IPS DF 4.7 (cell line): ENCODE measurements around the gene SHANK1.

Experiments
- DNase-seq: peaks from one replicate; pipeline ENCODE4 v3.0.0-alpha.2; 2013; ENCODE audit warnings: low spot score; ENCODE audit errors: extremely low read depth

Gene SHANK1

DNA sequence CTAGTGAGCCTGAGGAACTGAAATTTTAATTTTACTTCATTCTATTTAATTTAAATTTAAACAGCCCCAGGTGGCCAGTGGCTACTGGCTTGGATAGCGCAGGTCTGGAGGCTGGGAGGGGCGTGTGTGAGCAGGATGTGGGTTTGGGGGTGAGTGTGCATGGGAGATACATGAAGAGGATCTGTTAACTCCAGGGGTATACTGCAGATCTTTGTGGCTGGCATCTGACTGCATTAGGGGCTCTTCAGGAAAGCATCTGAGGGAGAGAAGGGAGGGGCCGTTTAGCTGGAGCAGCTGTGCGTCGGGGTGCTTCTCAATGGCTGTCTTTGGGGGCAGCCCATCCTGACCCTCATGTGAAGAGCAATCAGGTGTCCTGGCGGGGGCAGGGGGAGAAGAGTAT is 6.8 kb downstream of the SHANK1 start:
- no peak for DNase-seq

DNA sequence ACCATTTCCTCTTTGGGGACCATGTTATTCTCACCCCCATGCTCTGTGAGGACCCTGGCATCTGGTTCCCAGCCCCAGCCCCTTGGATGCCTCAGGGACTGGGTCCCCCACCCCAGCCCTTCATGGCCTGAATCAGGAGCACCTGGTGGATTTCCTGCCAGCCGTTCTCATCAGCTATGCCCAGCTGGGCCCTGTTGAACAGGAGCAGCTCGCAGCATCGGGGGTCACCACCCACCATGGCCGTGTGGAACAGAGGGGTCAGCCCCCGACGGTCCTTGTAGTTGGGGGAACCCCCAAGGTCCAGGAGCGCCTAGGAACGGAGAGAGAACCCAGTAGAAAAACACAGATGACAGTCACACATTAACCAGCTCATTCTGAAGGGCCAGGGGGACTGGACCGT is 7.8 kb downstream of the SHANK1 start:
- DNase-seq = no peak

DNA sequence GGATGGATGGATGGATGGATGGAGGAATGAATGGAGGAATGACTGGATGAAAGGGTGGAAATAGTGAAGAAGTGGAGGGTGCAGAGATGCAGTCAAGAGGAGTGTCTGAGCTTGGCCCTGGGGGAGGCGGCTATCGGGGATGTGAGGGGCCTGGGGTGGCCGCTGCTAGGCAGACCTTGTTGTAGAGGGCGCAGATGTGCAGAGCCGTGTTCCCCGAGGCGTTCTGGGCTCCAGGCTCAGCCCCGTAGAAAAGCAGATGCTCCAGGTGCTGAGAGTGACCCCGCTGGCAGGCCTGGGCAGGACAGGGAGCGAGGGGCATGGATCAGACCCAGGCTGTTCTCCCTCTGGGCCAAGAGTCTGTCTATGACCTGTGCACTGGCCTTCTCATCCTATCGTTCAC is 8.4 kb downstream of the SHANK1 start:
- no peak for DNase-seq

DNA sequence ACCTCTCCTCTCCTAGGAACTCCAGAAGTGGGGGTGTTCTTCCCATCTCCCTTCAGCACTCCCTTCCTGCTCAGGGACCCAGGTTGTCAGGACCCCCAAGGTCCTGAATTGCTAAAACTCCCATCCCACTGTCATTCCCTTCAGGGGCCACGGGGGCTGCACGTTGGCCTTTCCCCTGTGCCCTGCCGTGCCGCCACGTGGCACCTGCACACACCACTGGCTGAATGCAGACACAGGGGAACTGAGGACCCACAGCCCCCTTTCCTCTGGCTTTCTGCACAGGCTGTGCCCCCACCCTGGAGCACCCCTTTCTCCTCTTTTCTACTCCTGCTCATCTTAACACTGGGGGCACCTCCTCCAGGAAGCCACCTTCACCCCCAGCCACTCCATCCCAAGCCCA is 9.0 kb downstream of the SHANK1 start:
- DNase-seq = no peak

DNA sequence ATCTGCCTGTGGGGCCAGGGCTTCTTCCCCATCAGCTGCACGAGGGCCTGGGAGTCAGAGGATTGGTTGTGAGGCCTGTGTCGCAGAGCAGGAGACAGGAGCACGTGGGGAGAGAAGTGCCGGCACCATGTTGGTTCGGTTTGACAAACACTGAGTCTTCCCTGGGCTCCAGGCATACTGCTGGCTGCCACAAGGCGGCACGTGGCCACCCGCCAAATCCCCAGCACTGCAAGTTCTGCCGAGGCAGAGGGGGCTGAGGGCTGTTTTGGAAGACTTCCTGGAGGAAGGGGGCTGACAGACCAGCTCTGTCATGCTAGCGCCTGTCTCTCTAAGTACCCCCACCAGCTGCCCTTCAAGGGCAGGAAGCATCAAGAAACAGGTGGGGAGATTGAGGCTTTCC is 9.5 kb downstream of the SHANK1 start:
- no peak for DNase-seq

DNA sequence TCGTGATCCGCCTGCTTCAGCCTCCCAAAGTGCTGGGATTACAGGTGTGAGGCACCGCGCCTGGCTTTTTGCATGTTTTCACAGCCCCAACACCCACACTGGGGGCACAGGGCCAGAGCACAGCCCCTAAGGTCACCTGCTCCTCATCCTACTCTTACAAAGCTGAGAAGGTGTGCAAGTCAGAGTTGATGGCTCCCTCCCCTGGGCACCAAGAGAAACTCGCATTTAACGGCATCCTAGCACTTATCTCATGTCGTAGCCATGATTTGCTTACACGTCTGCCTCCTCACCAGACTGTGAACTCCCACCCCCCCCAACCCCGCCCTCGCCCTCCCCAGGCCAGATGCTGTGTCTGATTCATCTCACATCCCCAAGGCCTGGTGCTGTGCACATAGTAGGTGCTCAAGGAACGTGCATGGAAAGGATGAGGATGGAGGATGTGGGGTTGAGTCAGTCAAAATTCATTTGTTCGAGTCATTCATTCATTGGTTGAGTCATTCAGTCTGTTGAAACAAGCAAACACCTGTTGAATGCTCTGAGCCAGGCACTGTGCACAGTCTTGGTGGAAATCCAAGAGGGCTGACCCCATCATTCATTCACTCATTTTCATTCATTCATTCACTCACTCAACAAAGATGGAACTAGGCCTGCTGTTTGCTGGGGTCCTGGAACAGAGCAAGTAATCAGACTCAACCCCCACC is 11.3 kb downstream of the SHANK1 start:
- no peak for DNase-seq

DNA sequence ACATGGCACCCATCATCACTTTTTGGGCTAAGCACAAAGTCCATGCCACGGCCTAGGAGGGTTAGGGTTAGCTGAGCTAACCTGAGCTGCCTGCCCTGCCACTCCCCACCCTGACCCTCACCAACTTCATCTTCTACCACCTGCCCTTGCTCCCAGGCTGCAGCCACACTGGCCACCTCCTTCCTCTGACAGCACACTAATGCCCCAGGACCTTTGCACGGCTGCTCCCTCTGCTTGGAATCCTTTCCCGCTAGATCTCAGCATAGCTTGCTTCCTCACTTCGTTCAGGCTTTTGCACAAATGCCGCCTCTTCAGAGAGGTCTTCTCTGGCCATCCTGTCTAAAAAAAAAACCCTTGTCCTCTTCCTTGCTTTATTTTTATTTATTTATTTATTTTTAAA is 13.2 kb downstream of the SHANK1 start:
- DNase-seq = no peak

DNA sequence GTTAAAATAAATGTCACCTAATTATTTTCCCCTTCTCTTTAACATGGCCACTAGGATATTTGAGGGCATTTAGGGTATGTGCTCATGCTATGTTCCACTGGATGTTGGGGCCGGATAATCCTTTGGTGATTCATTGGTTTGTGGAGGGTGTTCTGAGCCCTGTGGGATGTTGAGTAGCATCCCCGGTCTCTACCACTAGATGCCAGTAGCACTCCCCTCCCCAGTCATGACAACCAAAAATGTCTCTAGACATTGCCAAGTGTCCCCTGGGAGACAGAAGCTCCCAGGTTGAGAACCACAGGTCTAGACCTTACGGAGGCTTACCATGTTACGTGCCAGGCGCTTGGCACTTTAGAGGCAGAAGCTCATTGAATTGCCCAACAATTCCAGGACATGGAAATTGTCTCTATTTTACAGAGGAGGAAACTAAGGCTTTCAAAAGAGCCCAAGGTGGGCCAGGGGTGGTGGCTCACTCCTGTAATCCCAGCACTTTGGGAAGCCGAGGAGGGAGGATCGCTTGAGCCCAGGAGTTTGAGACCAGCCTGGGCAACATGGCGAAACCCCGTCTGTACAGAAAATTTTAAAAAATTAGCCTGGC is 14.1 kb downstream of the SHANK1 start:
- DNase-seq = no peak

DNA sequence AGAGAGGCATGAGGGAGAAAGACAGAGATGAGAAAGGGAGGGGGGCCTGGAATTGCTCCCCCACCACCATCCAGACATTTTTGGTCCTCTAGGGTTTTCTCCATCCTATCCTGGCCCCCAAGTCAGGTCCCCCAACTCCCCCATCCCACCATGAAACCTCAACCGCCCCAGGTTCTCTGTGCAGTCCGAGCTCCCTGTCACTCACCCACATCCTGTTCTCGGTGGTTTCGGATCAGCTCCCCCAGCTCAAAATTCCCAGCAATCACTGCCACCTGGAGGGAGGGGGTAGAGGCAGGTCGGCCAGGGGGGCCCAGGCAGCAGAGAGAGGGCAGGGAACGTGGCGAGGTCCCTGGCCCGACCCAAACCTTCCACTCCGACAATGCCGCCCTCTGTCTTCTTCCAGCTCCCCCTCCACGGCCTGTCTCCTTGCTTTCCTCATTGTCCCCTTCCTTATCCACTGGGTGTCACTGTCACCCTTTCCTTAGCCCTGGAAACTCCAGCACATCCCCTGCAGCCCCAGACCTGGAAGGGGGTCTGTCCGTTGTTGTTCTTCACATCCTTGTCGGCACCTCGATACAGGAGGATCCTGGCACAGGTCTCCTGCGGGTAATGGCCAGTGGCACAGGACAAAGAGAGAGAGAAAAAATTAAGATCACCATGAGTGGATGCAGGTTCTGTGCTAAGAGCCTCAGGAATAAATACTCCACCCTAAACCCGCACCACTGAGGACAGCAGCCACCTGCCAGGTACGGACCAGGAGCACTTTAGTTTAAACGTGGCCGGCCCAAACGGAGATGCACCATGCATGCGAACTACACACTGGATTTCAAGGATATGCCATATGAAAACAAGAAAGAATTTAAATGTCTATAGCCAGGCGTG is 15.4 kb downstream of the SHANK1 start:
- no peak for DNase-seq

DNA sequence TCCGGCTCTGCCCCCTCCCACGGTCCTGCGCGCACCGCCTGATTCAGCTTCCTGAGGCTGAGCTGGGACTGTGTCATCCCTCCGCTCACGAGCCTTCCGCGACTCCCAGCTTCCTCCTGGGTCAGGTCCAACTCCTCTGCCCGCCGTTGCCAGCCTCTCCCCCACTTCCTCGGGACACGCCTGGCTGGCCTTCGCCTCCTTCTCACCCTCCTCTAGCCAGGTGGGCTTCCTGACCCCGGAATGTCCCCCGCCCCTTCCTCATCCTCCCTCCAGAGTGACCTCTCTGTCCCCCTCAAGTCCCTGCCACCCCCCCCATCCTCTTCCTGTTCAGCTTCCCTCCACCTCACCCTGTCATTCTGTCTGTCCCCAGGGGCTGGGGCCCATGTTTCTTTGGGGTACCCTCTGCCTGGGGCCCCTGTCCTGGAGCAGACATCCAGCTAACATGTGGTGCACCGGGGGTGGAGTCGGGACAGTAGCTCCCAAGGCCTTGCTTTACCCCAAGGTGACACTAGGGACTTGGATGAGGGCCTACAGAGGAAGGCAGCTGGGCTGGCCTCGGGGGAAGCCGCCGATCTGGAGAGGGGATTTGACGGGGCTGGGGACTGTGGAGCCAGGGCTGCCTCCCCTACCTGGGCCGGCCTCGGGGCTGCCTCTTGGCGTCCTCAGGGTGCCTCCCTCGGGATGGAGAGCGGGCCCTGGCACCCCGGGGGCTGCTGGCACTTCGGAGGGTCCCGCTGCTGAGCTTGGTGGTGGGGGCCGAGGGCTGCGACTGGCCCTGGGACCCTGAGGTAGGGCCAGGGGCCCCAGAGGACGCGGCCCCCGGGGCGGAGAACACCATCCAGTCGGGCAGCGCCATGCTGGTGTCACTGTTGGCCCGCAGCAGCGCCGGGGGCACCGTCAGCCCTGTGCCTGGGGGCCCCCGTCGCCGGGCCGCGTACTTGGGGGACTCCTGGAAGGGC is 16.5 kb downstream of the SHANK1 start:
- no peak for DNase-seq

DNA sequence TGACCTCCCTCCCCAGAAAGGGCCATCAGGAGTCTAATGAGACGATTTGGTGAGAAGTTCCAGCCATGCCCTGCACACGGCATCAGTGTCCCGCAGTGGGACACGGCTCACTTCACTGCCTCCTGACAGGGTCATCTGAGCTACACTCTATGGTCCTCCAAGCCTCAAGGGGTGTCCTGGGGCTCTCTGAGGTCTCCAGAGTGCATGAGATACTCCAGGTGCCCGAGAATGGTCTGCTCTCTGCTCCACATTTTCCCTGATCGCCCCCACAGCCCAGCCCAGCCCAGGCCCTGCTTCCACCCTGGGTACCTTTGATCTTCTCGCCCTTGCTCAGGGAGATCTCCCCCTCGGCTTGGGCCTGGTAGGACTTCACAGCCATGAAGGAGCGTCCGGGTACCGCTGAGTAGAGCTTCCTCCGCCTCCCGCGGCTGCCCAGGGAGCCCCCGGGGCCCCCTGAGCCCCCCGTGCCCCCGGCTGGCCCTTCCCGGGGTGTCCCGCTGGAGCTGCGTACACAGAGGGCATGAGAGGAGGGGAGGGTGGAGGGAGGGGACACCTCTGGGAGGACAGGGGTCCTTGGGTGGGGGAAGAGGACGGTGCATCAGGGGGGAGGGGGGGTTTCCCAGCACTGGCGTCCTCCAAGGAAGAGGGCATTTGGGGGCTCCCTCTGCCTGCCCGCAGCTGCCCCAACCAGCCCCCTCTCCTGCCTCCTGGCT is 17.3 kb downstream of the SHANK1 start:
- no peak for DNase-seq

DNA sequence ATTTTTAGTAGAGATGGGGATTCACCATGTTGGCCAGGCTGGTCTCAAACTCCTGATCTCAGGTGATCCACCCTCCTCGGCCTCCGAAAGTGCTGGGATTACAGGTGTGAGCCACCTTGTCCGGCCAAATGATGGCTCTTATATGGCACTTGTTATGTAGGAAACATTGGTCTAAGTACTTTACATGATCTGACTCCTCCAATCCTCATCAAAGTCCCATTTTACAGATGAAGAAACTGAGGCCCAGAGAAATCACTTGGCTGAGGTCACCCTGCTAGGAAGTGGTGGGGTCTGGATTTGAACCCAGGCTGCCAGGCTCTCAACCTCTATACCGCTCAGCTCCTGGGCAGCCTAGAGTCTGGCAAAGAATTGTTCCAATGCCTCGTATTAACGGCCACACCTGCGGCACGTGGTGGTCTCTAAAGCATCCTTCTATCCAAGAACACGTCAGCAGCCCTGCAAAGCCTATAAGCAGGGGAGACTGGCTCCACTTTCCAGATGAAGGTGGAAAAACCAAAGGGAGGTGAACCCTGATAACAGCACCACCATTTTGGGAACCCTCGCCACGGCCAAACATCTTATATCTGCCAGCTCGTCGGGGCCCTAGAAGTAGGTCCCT is 18.1 kb downstream of the SHANK1 start:
- DNase-seq = no peak

DNA sequence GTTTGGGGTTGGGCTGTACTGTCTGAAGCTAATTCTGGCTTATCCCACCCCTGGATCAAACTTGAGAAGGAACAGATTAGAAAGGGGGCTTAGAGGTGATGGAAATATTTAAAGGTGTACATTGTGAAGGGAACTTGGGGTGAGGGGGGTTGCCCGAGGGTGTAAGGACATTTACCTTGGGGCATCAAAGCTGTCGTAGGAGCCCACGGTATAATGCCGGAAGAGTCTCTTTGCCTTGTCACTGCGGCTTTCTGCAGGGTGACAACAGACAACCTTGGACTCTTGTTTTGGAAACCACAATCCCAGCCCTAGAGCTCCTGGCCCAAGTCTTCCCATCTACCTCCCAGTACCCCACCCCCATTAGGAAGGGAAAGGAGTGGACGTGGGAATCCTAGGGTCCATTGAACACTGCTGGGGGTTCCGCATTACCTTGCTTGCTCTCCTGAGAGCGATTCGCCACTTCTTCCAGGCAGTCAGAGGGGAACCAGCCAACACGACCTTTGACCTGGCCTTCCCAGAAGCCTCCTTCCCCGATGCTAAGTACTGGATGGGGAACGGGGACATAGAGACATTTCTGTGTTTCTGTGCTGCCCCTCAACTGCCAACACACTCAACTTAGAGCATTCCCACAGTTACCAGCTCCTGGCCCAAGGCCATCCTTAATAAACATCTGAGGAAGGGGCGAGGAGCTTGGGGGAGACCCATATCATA is 22.0 kb downstream of the SHANK1 start:
- no peak for DNase-seq

DNA sequence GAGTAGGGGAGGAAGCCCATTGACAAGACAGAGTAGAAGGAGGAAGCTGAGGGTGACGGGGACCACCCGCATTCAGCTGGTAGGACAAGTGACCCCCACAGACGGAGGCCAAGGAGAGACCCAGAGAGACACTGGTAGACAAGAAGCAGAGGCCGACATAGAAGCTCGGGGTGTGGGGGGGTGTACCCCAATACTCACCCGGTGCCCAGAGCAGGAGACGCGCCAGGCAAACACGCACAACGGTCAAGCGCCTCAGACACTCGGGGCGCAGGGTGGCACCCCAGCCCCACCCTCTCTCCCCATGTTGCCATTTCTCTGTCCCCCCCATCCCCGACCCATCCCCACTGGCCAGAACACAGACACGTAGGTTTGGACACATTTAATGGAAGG is 23.5 kb downstream of the SHANK1 start:
- no peak for DNase-seq

DNA sequence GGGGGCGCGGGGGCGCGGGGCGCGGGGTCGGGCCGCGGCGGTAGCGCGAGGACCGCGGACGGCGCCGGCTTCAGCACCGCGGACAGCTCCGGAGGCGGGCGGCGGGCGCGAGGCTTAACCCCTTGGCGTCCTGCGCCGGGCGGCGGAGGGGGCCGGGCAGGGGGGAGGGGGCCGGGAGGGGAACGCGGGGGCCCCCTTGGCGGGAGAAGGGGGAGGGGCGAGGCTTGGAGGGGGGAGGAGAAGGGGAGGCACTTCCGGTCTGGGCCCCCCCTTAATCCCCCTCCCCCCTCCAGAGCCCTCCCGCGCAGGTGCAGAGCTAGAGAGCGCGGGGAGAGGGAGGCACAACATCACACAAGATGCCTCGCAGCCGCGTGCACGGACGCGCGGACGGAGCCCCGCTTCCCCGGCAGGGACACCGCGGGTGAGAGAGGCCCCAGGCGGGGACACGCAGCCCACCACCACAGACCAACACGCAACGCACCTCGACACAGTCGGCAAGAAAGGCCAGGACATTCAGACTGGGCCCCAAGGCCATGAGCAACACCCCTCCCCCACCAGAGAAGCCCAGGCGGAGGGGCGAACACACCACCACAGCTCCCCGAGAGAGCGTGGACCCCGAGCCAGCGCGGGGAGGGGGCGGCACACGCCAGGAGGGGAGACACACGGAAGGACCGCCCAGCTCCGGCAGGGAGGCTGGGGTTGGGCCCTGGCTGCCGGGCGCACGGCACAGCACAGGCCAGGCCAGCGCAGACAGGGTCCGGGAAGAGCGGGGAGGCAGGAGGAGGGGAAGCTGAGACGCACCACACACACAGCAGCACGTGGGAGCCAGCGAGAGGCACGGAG is 24.1 kb downstream of the SHANK1 start:
- no peak for DNase-seq

DNA sequence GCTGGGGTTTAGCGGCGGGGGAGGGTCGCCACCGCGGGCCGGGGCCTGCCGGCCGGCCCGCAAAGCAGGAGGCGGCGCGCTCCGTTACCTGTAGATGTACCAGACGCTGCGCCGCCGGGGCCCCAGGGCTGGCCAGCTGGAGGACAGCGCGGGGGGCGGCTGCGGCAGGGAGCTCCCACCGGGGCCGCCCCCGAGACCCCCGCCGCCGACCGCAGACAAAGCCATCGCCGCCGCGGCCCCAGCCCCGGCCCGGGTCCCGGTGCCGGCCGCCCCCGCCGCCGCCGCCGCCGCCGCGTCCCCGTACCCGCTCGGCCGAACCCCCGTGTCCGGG is 24.8 kb downstream of the SHANK1 start:
- DNase-seq = no peak

DNA sequence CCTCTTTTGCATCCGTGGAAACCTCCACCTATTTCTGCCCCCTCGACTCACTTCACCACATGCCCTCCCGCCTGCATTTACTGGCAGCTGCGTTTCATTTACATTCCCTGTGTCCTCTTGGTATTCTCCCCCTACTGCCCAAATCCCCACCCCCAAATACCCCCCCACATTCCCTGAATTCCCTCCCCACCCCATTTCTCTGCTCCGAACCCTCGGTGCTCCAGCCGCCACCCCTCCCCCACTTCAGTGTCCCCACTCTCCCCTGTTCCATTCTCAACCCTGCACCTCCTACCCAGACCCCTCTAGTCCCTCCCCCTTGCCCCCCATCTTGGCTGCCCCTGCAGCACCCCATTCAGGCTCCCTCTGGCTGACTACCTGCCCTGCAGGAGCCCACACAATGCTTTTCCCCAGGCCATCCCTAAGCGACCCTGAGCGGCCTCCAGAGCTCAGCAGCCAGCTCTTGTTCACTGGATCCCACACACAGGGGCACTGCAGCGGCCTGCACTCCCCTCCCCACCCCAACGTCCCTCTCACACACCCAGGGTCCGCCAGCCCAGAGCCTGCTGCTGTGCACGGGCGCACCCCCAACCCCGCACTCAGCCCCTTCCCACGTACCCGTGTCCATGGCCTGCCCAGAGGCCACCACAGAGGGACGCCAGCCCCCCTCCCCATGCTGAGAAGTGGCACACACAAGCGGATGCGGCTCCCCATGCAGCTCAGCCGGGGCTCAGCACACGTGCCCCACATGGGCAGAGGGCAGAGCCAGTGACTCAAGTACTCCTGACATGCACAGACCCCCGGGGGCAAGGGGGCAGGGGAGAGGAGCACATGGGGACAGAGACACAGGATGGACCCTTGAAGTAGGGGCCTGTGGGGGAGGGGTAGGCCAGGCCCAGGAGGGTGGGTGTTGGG is 26.3 kb downstream of the SHANK1 start:
- no peak for DNase-seq

DNA sequence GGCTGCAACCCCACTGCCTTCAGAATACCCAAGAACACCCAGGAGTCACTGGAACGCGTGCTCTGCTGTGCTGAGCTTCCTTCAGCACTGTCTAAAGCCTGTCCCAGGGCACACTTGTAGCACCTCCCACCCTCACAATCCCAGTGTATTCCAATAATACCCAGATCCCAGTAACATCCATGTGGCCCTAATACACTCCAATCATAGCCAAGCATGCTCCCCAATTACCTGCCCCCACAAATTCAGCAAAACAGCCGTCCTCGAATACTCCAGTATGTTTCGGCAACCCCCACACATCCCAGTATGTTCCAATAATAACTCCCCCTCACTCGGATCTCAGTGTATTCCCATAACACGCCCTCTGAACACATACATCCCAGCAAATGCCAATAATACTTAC is 29.2 kb downstream of the SHANK1 start:
- no peak for DNase-seq
